HG03442 (cell line): ENCODE data around the gene MEA1.
"Not testable (repeated sequence)": the region's sequence is repeated elsewhere in the genome, so short reads cannot be mapped to it uniquely, and the experiment has no call there.

Source experiments
- ATAC-seq: cut with Tn5 transposase; IDR thresholded peaks from one replicate; pipeline ENCODE4 v1.9.1; 2021; ENCODE audit warnings: mild to moderate bottlenecking, moderate library complexity; ENCODE audit not compliant: unreplicated experiment

Gene MEA1

GRCh38 chr6:43013097-43013842, 476 bp downstream of the MEA1 start:
- no peak for ATAC-seq

GRCh38 chr6:43012364-43012763, 1.4 kb downstream of the MEA1 start:
- no peak for ATAC-seq

- ATAC-seq, result no peak
Measured at GRCh38 chr6:43011207-43011606, 2.5 kb downstream of the MEA1 start.

GRCh38 chr6:43009124-43009523, 4.6 kb downstream of the MEA1 start:
- no peak for ATAC-seq

GRCh38 chr6:43007126-43007525, 6.6 kb downstream of the MEA1 start:
- ATAC-seq, result no peak

GRCh38 chr6:43006251-43006650, 7.5 kb downstream of the MEA1 start:
- ATAC-seq, result no peak

GRCh38 chr6:43005844-43006243, 7.9 kb downstream of the MEA1 start:
- ATAC-seq, result no peak

GRCh38 chr6:43001843-43002242, 11.9 kb downstream of the MEA1 start:
- no peak for ATAC-seq

GRCh38 chr6:42998205-42998604, 15.5 kb downstream of the MEA1 start:
- ATAC-seq, result not testable (repeated sequence)

- no peak for ATAC-seq
Measured at GRCh38 chr6:42996513-42996912, 17.2 kb downstream of the MEA1 start.

GRCh38 chr6:42993445-42993844, 20.3 kb downstream of the MEA1 start:
- ATAC-seq, result no peak

GRCh38 chr6:42989923-42990322, 23.8 kb downstream of the MEA1 start:
- ATAC-seq, result no peak

GRCh38 chr6:42988486-42989020, 25.2 kb downstream of the MEA1 start:
- ATAC-seq, result no peak

GRCh38 chr6:42987533-42988451, 26.0 kb downstream of the MEA1 start:
- ATAC-seq, result no peak

GRCh38 chr6:42984924-42985475, 28.7 kb downstream of the MEA1 start:
- no peak for ATAC-seq

GRCh38 chr6:42984001-42984923, 29.5 kb downstream of the MEA1 start, which contains the start of gene PPP2R5D:
Gene PPP2R5D, plus strand, starts transcription at chr6:42984570. Its CDS starts 108 bp downstream, at chr6:42984678.
- peak; percentile 91 for ATAC-seq

- ATAC-seq, result no peak
Measured at GRCh38 chr6:42981836-42982235, 31.9 kb downstream of the MEA1 start.

GRCh38 chr6:42979523-42980177, 34.1 kb downstream of the MEA1 start:
- no peak for ATAC-seq

- peak; percentile 75 for ATAC-seq
Measured at GRCh38 chr6:42978839-42979522, 34.8 kb downstream of the MEA1 start, which contains the start of gene PEX6. Gene PEX6, minus strand, starts transcription at chr6:42979181. Its CDS starts 31 bp downstream, at chr6:42979150.
